BE2C (cell line): ENCODE measurements around the gene ZMYND8.

Source experiments
- DNase-seq: peaks from one replicate; pipeline ENCODE4 v3.0.0-alpha.2; 2020
- H3K27me3 ChIP-seq: fragments of 250-450 bp; sonication (Bioruptor Pico); 2 replicates; pipeline ENCODE4 v1.5.1; 2020; ENCODE audit warnings: mild to moderate bottlenecking
- H3K36me3 ChIP-seq: fragments of 250-450 bp; sonication (Bioruptor Pico); 2 replicates; pipeline ENCODE4 v1.5.1; 2020; ENCODE audit warnings: mild to moderate bottlenecking
- H3K4me1 ChIP-seq: fragments of 250-450 bp; sonication (Bioruptor Pico); 2 replicates; pipeline ENCODE4 v1.5.1; 2020
- H3K4me3 ChIP-seq: 2 replicates; pipeline ENCODE4 v1.5.1; 2011; ENCODE audit warnings: low read depth, low read length
- H3K9me3 ChIP-seq: fragments of 250-450 bp; sonication (Bioruptor Pico); 2 replicates; pipeline ENCODE4 v1.5.1; 2020
- TF ChIP-seq, protein P1 (sequence below): IDR thresholded peaks from 2 replicates; pipeline ENCODE4 v1.5.1; 2012; ENCODE audit warnings: mild to moderate bottlenecking, low read depth, low read length

Gene ZMYND8

DNA sequence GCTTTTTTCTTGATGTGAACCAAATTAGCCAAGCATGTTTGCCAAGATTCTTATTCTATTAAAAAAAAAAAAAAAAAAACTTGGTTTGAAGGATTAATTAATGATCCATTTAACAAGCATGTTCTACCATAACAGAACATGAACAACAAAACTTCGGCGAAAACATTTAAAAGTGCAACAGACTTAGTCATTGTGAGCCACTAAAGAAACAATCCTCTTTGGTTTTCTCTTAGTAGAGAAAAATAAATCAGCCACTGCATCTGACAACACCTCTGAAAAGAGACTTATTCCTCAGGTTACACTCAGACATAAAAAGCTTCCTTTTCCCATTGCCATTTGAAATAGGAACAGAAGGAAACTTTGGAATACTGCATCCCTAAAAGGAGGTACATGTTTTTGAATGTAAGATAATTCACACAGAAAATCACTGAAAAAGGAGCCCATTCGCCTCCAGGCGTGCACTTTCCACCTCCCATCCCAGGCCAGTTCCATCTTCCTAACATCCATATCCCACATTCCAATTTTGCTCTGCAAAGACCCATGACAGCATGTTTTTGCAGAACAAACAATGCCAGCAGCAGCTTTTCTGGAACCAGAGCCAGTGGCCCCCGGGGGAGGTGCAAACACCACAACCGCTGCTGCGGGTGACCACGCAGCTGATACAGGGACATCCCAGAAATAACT, 79.5 kb downstream of the ZMYND8 start:
- Histone ChIP-seq H3K4me3 (no peak overlapping the region), H3K36me3 (peaks cover 87% of the 10 kb centered on the region), H3K4me1 (no peaks in the 10 kb centered on the region), H3K9me3 (no peaks in the 10 kb centered on the region), H3K27me3 (no peaks in the 10 kb centered on the region)
- TF ChIP-seq, protein P1, sequence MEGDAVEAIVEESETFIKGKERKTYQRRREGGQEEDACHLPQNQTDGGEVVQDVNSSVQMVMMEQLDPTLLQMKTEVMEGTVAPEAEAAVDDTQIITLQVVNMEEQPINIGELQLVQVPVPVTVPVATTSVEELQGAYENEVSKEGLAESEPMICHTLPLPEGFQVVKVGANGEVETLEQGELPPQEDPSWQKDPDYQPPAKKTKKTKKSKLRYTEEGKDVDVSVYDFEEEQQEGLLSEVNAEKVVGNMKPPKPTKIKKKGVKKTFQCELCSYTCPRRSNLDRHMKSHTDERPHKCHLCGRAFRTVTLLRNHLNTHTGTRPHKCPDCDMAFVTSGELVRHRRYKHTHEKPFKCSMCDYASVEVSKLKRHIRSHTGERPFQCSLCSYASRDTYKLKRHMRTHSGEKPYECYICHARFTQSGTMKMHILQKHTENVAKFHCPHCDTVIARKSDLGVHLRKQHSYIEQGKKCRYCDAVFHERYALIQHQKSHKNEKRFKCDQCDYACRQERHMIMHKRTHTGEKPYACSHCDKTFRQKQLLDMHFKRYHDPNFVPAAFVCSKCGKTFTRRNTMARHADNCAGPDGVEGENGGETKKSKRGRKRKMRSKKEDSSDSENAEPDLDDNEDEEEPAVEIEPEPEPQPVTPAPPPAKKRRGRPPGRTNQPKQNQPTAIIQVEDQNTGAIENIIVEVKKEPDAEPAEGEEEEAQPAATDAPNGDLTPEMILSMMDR: no peak
- no peak for DNase-seq

DNA sequence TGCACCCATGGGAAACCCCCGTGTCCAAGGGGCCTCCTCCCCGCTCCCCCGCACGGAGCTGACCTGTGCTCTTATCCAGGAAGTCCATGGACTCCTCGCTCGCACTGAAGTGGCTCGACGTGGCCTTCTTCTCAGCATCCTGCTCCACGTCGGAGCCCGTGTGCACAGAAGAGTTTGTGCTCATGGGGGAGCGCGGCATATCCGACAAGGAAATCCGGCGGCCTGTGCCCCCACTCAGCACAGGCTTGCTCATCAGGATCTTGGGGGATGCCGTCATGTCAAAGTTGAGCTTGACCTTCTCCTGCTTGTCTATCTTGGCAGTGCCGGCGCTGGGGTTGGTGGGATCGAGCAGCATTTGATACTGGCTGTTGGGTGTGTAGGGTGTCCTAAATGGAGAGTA, 80.2 kb downstream of the ZMYND8 start:
- TF ChIP-seq, protein P1: no peak
- DNase-seq: no peak
- Histone ChIP-seq H3K4me3 (no peak overlapping the region), H3K4me1 (no peaks in the 10 kb centered on the region), H3K27me3 (no peaks in the 10 kb centered on the region), H3K9me3 (no peaks in the 10 kb centered on the region), H3K36me3 (peaks cover 85% of the 10 kb centered on the region)

DNA sequence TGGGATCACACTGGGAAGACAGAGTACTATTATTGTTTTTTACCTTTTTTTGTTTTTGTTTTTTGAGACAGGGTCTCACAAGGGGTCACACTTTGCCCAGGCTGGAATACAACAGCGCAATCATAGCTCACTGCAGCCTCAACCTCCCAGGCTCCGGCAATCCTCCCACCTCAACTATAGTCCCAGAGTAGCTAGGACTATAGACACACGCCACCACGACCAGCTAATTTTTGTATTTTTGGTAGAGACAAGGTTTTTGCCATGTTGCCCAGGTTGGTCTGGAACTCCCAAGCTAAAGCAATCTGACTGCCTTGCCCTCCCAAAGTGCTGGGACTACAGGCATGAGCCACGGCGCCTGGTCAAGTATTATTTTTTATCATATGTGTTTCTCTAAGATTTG, 81.0 kb downstream of the ZMYND8 start:
- TF ChIP-seq, protein P1: no peak
- Histone ChIP-seq H3K9me3 (no peaks in the 10 kb centered on the region), H3K4me3 (no peak overlapping the region), H3K27me3 (no peaks in the 10 kb centered on the region), H3K4me1 (no peaks in the 10 kb centered on the region), H3K36me3 (peaks cover 81% of the 10 kb centered on the region)
- DNase-seq: no peak

DNA sequence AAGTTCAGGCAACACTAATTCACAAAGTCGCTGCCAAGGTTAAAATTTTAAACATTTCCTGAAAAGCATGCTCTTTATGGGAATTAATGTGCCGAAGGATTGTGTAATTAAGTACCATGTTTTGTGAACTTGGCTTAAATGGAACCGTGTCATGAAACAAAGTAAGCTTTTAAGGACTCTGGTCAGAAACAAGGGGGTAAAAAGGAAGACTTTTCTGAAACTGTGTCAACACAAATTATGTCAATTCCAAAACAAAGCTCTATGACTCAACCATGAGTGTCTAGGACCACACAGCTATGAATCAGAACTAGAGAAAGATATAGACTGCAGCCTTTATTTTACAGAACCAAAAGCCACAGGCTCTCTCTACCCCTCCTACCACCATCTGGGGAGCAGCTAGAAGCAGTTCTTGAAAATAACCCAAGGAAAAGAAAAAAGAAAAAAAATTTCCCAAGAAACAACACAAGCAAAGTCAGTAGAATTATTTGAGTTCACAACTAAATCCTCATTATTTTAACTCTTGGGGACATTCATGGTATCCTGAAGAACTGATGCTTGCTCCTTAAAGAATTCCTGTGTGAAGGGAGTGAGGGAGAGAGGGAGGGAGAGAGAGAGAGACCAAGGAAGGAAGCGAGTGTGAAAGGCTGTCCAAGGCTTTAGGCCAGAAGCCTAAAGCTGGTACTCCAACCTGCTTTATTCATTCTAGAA, 81.9 kb downstream of the ZMYND8 start:
- Histone ChIP-seq H3K9me3 (no peaks in the 10 kb centered on the region), H3K4me3 (no peak overlapping the region), H3K4me1 (no peaks in the 10 kb centered on the region), H3K27me3 (no peaks in the 10 kb centered on the region), H3K36me3 (peaks cover 77% of the 10 kb centered on the region)
- TF ChIP-seq, protein P1: no peak
- no peak for DNase-seq

DNA sequence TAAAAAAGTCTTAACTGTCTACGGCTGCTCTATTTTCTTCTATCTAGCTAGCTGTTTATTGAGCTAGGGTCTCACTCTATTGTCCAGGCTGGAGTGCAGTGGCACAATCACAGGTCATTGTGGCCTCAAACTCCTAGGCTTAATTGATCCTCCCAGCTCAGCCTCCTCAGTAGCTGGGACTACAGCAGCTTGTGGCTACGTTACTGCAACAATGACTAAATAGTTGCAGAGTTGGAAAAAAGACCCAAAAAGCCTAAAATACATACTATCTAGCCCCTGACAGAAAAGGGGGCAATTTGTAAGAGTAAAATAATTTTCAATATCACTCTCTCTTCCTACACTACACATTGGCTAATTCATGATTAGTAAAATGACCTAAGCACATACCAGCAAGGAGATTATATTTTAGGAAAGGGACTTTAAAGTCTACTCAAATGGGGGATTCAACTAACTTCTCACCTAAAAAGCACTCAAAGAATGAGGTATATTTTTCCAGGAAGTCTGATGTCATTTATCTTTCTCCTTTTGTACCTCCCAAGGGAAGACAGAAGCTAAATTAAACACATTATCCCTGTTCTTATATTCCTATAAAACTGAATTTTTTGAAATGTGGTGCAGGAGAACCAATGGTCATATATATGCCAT, 82.8 kb downstream of the ZMYND8 start:
- DNase-seq: no peak
- no peaks in the 10 kb centered on the region for H3K27me3 ChIP-seq
- peaks cover 82% of the 10 kb centered on the region for H3K36me3 ChIP-seq
- H3K4me1 ChIP-seq: no peaks in the 10 kb centered on the region
- no peaks in the 10 kb centered on the region for H3K9me3 ChIP-seq
- TF ChIP-seq, protein P1: no peak
- H3K4me3 ChIP-seq: no peak overlapping the region
